T1000 (cell line): Measurements from ENCODE around the gene ADAM11.
"Not testable (repeated sequence)": the region's sequence is repeated elsewhere in the genome, so short reads cannot be mapped to it uniquely, and the experiment has no call there.

Experiments
- DNase-seq: peaks from one replicate; lab custom pipeline; 2025; ENCODE audit warnings: mixed read lengths; lab: John Stamatoyannopoulos, UW

The ADAM11 gene, protein sequence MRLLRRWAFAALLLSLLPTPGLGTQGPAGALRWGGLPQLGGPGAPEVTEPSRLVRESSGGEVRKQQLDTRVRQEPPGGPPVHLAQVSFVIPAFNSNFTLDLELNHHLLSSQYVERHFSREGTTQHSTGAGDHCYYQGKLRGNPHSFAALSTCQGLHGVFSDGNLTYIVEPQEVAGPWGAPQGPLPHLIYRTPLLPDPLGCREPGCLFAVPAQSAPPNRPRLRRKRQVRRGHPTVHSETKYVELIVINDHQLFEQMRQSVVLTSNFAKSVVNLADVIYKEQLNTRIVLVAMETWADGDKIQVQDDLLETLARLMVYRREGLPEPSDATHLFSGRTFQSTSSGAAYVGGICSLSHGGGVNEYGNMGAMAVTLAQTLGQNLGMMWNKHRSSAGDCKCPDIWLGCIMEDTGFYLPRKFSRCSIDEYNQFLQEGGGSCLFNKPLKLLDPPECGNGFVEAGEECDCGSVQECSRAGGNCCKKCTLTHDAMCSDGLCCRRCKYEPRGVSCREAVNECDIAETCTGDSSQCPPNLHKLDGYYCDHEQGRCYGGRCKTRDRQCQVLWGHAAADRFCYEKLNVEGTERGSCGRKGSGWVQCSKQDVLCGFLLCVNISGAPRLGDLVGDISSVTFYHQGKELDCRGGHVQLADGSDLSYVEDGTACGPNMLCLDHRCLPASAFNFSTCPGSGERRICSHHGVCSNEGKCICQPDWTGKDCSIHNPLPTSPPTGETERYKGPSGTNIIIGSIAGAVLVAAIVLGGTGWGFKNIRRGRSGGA

DNA sequence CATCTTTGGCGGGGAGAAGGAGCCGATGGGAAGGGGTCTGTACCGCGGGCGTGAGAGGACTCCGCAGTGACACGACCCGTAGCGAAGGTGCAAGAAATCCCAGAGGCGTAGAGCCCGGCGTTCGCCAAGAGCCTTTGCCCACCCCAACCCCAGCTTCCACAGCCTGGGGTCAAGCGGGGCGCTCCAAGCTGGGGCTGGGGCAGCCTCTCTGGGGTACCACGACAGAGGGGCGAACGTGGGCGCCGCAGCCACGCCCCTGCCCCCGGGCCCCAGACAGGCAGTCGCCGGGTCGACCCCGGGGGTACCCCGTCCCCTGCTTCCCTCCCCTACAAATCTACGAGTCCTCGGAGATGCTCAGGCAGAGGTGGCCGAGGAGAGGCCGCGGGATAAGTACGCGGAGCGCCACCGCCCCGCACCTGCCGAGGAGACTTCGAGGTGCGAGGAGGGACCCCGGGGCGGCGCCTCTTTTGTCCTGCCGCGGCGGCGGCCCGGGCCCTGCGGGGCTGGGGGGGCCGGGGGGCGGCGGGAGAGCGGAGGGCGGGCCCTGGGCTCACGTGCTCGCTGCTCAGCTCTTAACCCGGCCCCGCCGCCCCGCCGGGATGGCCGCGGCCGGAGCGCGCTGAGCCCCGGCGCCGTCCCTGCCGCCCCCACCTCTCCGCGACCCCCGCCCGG lies at the start of gene ADAM11:
Gene ADAM11, plus strand, starts transcription at position 575 of the 672 bp plus-strand sequence. CDS start 212 bp downstream, outside the sequence.
- no peak for DNase-seq

DNA sequence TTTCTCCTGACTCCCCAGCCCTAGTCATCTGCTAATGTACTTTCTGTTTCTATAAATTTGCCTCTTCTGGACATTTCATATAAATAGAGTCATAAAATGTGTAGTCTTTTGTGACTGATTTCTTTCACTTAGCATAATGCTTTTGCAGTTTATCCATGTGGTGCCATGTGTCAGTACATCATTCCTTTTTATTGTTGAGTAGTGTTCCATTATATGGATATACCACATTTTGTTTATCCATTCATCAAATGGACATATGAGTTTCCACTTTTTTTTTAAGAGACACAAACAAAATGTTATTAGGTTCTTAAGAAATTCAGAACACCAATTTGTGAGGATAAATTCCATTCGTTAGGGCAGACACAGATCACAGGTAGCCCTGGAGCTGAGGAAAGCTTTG lies 39.3 kb upstream of the ADAM11 start:
- DNase-seq: no peak

DNA sequence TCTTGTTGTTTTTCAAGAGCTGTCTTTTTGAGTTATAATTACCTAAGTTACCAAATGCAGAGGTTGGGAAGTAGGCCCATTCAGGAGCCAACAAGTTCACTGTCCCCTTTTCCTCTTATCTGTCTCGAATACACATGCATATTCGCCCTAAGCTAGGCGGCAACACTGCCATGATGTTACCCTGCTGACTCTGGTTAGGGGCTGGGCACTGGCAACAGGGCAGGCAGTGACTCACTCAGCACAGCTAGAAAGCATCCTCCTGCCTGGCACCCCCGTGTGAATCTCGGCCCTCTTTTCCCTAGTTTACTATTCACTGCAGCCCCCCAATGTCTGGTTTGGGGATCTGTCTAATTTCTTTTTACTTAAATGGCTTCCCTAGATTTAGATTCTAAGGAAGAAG lies 36.5 kb upstream of the ADAM11 start:
- no peak for DNase-seq

DNA sequence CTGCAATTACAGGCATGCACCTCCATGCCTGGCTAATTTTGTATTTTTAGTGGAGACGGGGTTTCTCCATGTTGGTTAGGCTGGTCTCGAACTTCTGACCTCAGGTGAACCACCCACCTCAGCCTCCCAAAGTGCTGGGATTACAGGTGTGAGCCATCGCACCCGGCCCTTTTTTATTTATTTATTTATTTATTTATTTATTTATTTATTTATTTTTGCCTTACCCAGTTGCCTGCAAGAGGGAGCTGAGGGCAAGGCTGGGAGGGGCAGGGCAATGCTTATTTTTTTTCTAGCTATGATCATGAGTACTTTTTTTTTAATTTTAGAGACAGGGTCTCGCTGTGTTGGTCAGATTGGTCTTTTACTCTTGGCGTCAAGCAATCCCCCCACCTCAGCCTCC lies 32.7 kb upstream of the ADAM11 start:
- DNase-seq: not testable (repeated sequence)

DNA sequence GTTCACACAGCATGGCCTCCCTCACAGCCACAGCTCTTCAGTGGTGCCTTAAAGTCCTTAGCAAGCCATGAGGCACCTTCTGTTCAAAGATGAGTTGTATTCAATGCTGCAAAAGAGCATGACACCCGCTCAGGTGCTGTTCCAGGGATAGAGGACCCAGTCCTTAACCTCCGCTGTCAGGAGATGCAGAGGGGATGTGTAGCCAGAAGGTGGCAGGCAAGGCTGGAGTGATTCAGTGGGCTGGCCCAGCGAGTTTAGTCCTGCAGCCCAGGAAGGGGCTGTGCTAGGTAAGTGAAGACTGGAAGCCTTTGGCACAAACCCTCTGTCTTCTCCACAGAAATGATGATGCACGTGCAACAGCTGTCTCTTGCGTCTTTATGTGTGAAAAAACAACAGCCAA lies 25.0 kb upstream of the ADAM11 start:
- no peak for DNase-seq

DNA sequence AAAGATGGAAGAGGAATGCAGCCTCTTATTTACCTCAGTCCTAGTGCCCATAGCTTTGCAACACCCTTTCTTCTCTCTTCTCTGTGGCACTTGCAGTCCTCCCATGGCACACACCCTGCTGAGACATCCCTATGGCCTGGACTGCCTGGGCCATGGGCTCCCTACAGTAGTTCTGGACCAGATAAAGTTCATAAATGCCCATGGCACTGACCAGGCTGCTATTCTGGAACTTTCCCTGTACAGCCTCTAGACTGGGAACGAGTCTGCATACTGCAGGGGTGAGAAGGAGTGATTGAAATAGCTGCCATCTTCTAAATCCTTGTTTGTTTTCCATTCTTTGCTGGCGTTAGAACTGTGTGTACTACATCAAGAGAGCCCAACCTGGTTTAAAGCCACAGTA lies 24.5 kb upstream of the ADAM11 start:
- no peak for DNase-seq

DNA sequence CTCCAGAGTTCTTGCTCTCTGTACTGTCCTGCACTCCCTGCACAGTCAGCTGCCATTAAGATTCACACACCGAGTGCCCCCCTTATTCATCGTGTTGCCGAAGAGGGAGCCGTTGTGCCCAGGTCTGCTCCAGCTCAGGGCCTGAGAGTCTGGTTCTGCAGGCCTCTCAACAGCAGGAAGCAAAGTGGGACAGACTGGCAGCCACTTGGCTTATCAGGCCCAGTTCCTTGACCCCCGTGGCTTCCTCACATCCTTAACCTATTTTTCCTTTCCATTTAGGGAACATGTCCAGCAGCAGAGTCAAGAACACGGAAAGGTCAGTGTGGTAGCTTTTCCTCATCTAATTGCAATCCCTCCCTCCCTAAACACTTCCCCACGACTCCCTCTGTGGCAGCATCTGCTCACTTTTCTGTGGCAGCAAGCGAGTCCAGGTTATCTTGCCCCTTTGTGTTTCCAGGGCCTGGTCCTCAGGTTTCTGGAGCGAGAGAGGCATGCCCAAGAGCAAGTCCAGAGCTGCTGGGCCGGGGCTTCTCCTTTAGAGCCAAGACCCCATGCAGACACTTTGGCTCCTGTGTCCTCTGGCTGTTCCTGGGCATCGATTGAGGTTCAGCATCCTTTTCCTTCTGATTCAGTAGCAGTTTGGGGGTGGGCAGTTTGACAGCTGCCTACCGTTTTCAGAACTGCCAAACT lies 22.1 kb upstream of the ADAM11 start:
- no peak for DNase-seq

DNA sequence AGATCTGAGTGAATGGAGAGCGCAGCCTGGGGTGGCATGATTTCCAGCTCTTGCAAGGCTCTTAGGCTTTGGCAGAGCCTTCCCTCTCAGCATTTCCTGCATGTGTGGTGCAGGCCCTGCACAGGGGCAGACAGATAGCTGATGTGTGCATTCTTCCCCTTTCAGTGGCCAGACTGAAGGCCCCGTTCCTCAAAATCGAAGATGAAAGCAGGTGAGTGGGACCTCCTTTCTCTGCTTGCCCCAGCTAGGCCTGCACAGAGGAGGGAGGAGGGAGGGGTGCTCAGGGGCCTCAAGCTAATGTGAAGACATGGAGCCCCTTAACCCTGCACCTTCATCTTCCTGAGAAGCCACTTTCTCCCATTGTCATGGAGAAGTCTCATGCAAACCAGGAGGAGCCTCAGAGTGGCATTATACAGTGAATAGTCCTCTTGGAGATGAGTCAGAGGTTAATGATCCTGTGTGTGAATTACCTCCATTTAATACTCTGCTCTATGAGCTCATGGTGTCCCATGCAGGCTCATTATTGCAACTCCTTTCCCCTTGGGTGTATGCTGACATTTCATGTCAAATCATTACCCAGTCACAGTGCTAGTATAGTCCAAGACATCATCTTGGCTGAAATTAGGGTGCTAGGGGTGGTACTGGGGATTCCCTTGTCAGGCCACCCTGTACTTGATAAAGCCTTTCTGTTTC lies 20.4 kb upstream of the ADAM11 start:
- no peak for DNase-seq

DNA sequence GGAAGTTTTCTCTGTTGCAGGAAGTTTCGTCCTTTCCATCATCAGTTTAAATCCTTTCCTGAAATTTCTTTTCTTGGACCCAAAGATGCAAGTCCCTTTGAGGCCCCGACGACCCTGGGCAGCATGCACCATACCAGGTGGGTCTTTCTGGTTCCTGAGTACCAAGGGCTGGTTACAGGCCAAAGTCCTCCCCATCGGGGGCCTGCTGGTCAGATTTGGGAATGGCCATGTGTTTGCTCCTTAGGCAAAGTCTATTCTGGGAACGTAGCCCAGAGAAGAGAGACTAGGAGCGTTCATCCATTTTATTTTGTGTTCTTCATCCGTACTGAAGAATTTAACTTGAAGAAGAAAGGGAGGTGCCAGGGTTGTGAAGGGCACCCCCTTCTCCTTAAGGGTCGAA lies 17.5 kb upstream of the ADAM11 start:
- no peak for DNase-seq

DNA sequence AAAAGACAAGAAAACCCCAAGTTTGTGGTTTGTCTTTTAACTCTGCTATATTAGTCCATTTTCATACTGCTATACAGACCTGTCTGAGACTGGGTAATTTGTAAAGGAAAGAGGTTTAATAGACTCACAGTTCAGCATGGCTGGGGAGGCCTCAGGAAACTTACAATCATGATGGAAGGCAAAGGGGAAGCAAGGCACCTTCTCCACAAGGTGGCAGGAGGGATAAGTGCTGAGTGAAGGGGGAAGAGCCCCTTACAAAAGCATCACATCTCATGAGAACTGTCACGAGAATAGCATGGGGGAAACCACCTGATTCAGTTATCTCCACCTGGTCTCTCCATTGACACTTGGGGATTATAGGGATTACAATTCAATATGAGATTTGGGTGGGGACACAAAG lies 13.5 kb upstream of the ADAM11 start:
- no peak for DNase-seq

DNA sequence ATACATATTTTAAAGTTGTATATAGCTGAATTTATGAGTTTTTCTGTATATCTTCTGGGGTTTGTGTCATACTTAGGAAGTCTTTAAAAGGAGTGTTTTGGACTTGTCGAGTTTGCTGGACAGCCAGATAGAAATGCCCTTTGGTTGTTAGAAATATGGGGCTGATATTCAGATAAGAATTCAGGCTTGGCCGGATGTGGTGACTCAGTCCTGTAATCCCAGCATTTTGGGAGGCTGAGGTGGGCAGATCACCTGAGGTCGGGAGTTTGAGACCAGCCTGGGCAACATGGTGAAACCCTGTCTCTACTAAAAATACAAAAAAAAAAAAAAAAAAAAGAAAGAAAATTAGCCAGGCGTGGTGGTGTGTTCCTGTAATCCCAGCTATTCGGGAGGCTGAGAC lies 13.1 kb upstream of the ADAM11 start:
- DNase-seq: not testable (repeated sequence)

DNA sequence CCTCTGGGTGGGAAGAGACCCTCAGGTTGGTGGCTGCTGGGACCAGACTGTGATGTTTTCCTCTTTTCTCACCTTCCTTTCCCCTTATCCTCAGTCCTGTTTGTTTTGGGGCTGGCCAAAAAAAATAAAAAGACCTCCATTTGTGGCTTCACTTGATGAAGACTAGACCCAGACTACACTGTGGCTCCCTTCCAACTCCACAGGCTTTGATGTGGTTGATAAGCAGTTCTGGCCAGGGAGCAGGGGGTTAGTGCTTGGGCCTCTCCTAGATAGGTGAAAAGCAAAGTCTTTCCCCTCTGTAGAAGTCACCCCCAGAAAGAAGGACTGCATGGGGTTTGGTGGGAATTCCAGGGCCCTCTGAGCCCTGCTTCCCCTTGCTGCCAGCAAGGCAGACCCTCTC lies 11.2 kb upstream of the ADAM11 start:
- DNase-seq: no peak

DNA sequence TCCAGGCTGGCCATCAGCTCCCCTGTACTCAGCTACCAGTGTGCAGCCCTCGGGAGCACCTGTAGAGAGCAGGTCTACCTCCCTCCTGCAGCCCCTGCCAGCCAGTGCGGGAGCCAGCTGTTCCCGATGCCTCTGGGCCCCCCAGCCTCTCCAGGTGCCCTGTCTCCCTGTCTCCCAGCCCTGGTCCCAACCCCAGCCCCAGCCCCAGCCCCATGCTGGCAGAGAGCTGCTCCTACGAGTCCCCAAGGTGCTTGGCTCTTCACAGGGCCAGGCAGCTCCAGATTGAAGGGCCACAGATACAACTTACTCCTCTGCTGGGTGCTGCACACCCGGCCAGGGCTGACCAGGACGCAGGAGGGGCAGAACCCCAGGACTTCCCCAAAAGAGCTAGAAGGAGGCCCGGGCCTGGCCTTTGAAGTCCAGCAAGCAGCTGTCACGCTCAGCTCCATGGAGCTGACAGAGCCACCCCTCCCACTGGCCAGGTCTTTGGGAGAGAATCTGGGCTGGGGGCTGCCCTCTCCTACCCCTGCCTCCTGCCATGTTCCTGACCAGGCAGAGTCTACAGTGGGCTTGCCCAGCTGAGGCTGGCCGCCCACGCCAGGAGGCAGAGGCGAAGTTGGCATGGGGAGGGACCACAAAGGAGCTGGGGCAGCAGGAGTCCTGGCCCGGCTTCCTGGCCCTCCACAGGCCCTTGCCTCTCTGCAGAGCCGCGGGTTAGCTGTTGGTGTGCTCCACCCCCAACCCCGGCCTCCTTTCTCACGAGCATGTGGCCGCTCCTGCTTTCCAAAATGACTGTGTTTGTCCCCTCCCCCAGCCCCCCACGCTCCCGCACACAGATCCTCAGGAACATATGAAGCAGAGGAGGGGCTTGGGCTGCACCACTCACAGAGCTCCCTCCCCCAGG lies 9.5 kb upstream of the ADAM11 start:
- DNase-seq: no peak

DNA sequence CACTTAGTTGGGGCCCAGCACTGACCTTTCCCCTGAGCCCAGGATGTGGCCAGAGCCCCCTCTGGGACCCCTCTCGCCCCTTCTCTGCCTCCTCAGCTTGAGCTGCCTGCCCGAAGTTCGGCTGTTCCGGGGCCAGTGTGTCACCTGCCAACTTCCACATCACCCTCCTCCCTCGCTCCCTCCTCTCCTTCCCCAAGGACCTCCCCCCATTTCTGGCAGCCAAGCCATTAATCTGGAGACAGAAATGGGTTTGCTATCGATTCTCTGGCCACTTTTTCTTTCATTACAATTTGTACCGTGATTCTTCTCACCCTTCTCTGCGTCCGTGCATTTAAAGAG lies 8.8 kb upstream of the ADAM11 start:
- DNase-seq: no peak

DNA sequence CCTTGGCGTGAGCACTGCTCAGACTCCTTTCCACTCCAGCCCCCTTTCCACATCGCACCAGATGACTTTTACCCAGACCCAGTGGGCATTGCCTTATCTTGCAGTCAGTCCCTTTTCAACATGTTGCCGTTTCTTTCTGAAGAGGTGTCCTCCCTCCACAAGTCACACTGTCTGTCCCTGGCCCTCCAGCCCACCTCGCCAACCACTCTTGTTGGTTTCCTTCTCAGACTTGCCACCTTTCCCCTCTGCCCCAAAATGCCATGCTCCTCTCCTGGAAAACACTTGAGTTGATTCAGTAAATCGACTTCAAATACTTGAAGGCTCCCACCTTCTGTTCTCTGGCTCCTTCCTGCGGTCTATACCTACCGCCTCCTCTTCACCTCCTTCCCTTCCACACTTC lies 7.5 kb upstream of the ADAM11 start:
- no peak for DNase-seq

DNA sequence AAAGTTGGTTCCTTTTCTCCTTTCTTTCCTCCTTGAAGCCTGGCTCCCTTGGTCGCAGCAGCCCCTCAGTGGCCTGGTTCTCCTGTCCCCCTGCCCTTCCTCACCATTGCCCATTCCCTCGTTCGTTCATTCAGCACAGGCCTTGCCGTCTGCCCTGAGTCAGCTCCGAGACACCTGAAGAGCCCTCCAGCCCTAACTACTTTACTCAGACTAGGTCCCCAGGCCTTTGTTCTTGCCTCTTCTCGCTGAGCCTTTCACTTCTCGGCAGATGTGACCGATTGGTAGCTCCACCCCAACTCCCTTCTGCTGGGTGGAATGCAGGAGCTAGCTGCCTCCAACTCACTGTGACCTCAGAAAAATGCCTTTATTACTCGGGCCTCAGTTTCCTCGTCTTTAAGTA lies 7.0 kb upstream of the ADAM11 start:
- no peak for DNase-seq

DNA sequence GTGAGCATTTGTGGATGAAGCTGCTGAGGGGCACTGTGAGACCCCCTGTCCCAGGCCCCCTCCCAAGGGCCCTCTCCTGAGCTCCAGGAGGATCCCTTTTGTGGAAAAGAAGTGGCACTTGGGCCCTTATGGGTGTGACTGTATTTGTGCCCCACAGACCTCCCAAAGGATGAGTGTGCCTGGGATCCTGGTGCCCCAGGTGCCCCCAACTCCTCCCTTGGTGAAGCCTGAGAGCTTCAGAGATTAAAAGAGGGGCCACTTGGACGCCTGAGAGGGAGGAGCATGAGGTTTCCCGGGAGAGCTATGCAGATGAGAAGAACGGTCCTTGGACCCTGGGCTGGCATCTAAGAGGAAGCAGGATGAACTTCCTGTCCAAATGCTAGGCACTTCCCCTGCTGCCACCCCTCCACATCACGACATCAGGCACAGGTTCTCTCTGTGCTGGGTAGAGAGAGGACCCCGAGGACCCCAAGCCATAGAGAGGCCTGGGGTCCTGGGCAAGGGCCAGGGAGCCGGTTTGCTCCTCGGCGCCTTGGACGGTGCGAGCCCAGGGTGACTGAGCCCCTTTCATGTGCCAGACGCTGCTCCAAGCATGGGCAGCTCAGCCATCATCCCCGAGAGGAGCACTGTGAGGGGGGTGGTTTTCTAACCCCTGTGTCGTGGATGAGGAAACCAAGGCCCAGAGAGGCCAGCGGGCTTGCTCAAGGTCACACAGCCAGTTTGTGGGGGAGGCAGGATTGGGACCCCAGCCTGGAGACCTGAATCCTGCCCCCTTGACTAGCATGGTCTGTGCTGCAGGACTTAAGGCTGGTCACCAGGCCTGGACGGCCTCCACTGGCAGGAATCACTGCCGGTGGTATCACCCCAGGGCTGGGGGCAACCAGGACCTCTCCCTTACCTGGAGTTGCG lies 5.6 kb upstream of the ADAM11 start:
- no peak for DNase-seq

DNA sequence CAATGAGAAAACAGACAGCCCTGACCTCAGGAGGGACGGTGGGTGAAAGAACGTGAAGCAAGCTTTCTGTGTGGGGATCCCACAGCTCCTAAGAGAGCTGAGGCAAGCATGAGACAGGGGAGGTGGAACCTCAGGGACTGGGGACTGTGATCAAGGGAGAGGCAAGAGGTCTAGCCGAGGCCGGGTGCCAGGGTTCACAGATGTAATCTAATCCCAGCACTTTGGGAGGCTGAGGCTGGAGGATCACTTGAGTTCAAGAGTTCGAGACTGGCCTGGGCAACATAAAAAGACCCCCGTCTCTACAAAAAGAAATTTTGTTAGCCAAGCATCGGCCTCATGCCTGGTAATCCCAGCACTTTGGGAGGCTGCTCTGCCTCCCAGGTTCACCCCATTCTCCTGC lies 4.5 kb upstream of the ADAM11 start:
- DNase-seq: no peak

DNA sequence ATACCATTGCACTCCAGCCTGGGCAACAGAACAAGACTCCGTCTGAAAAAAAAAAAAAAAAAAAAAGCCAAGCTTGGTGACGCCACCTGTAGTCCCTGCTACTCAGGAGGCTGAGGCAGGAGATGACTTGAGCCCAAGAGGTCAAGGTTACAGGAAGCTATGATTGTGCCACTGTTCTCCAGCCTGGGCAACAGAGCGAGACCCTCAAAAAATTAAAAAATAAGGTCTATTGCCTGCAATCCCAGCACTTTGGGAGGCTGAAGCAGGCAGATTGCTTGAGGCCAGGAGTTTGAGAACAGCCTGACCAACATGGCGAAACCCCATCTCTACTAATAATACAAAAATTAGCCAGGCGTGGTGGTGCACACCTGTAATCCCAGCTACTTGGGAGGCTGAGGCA lies 3.6 kb upstream of the ADAM11 start:
- DNase-seq: not testable (repeated sequence)
